ENCODE measurements around the gene CRLF2.
"Not testable (repeated sequence)": the region's sequence is repeated elsewhere in the genome, so short reads cannot be mapped to it uniquely, and the experiment has no call there.

Gene CRLF2

GRCh38 chrX:1212532-1212931 lies at the start of gene CRLF2:
CRLF2 (minus strand) TSS chrX:1212649; CDS start chrX:1212634, 15 bp downstream.
- no peak for DNase-seq

GRCh38 chrX:1261771-1262170 lies 49.3 kb upstream of the CRLF2 start:
- DNase-seq, result not testable (repeated sequence)

GRCh38 chrX:1261285-1261684 lies 48.8 kb upstream of the CRLF2 start:
- DNase-seq, result no peak

GRCh38 chrX:1252861-1253260 lies 40.4 kb upstream of the CRLF2 start:
- DNase-seq, result no peak

- no peak for DNase-seq
Measured at GRCh38 chrX:1249101-1249887, 36.8 kb upstream of the CRLF2 start.

GRCh38 chrX:1248331-1249061 lies 36.0 kb upstream of the CRLF2 start:
- no peak for DNase-seq

- no peak for DNase-seq
Measured at GRCh38 chrX:1246816-1247215, 34.4 kb upstream of the CRLF2 start.

GRCh38 chrX:1244164-1245076 lies 32.0 kb upstream of the CRLF2 start:
- no peak for DNase-seq

GRCh38 chrX:1242891-1243402 lies 30.5 kb upstream of the CRLF2 start:
- DNase-seq, result no peak

- DNase-seq, result not testable (repeated sequence)
Measured at GRCh38 chrX:1240551-1240950, 28.1 kb upstream of the CRLF2 start.

- DNase-seq, result no peak
Measured at GRCh38 chrX:1239681-1240142, 27.3 kb upstream of the CRLF2 start.

- no peak for DNase-seq
Measured at GRCh38 chrX:1231850-1232465, 19.5 kb upstream of the CRLF2 start.

- not testable (repeated sequence) for DNase-seq
Measured at GRCh38 chrX:1228101-1228500, 15.7 kb upstream of the CRLF2 start.

GRCh38 chrX:1226249-1226648 lies 13.8 kb upstream of the CRLF2 start:
- no peak for DNase-seq

GRCh38 chrX:1224954-1225353 lies 12.5 kb upstream of the CRLF2 start:
- DNase-seq, result no peak

- DNase-seq, result no peak
Measured at GRCh38 chrX:1223242-1223600, 10.8 kb upstream of the CRLF2 start.

- DNase-seq, result no peak
Measured at GRCh38 chrX:1222531-1223241, 10.2 kb upstream of the CRLF2 start.

- no peak for DNase-seq
Measured at GRCh38 chrX:1221296-1221845, 8.9 kb upstream of the CRLF2 start.

- DNase-seq, result no peak
Measured at GRCh38 chrX:1218286-1218685, 5.8 kb upstream of the CRLF2 start.

GRCh38 chrX:1215123-1215823 lies 2.8 kb upstream of the CRLF2 start:
- DNase-seq, result no peak

- DNase-seq, result no peak
Measured at GRCh38 chrX:1213971-1214370, 1.5 kb upstream of the CRLF2 start.

Measured in NCI-H1417 treated with DMSO at 0.1 percent for 48 hours (cell line).